IMR-90 (cell line): ENCODE results near the gene GATAD2A.

Source experiments
- CEBPB ChIP-seq: IDR thresholded peaks from 2 replicates; pipeline ENCODE4 v1.6.1; 2012; ENCODE audit warnings: low read depth, low read length, improper control_type of control experiment
- FOS ChIP-seq: fragments of 150-350 bp; IDR thresholded peaks from 2 replicates; pipeline ENCODE4 v1.6.1; 2016; ENCODE audit warnings: low read depth, low read length
- MAFK ChIP-seq: IDR thresholded peaks from 2 replicates; pipeline ENCODE4 v1.6.1; 2012; ENCODE audit warnings: low read depth, low read length, improper control_type of control experiment
- POLR2A ChIP-seq: IDR thresholded peaks from 2 replicates; pipeline ENCODE4 v1.6.1; 2012; ENCODE audit warnings: mild to moderate bottlenecking, low read depth, low read length
- RAD21 ChIP-seq: IDR thresholded peaks from 2 replicates; pipeline ENCODE4 v1.6.1; 2012; ENCODE audit warnings: low read length, improper control_type of control experiment
- RFX5 ChIP-seq: IDR thresholded peaks from 2 replicates; pipeline ENCODE4 v1.8.0; 2012; ENCODE audit warnings: low read depth, mild to moderate bottlenecking, low read length, moderate library complexity
- SMC3 ChIP-seq: fragments of 150-350 bp; IDR thresholded peaks from 2 replicates; pipeline ENCODE4 v1.6.1; 2016; ENCODE audit warnings: low read depth, mild to moderate bottlenecking, antibody characterized with exemption, low read length, moderate library complexity
- TF ChIP-seq, protein P1 (sequence below): conservative IDR thresholded peaks from 2 replicates; pipeline ENCODE4 v1.5.1; 2012; ENCODE audit warnings: mild to moderate bottlenecking, low read depth, low read length, improper control_type of control experiment
- TF ChIP-seq, protein P2 (sequence below): fragments of 150-350 bp; IDR thresholded peaks from 2 replicates; pipeline ENCODE4 v1.6.1; 2017; ENCODE audit warnings: mild to moderate bottlenecking, antibody characterized with exemption, low read length, low read depth

- TF ChIP-seq, protein P1, sequence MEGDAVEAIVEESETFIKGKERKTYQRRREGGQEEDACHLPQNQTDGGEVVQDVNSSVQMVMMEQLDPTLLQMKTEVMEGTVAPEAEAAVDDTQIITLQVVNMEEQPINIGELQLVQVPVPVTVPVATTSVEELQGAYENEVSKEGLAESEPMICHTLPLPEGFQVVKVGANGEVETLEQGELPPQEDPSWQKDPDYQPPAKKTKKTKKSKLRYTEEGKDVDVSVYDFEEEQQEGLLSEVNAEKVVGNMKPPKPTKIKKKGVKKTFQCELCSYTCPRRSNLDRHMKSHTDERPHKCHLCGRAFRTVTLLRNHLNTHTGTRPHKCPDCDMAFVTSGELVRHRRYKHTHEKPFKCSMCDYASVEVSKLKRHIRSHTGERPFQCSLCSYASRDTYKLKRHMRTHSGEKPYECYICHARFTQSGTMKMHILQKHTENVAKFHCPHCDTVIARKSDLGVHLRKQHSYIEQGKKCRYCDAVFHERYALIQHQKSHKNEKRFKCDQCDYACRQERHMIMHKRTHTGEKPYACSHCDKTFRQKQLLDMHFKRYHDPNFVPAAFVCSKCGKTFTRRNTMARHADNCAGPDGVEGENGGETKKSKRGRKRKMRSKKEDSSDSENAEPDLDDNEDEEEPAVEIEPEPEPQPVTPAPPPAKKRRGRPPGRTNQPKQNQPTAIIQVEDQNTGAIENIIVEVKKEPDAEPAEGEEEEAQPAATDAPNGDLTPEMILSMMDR = no peak
- TF ChIP-seq RAD21 (no peak), CEBPB (no peak), MAFK (no peak), POLR2A (no peak), SMC3 (no peak), FOS (no peak), RFX5 (no peak)
- TF ChIP-seq, protein P2, sequence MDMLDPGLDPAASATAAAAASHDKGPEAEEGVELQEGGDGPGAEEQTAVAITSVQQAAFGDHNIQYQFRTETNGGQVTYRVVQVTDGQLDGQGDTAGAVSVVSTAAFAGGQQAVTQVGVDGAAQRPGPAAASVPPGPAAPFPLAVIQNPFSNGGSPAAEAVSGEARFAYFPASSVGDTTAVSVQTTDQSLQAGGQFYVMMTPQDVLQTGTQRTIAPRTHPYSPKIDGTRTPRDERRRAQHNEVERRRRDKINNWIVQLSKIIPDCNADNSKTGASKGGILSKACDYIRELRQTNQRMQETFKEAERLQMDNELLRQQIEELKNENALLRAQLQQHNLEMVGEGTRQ = no peak
Measured at GRCh38 chr19:19418555-19419260, 13.2 kb downstream of the GATAD2A start.
